Left lung (tissue), 14 donors: ENCODE data around the gene IFRD2. TPM values are rescaled to one million over a fixed set of nuclear protein-coding genes. Genes with fewer than 3 reads are reported as not detected.

Experiments used
- ATAC-seq: fragments of 200-7000 bp; cut with Tn5 transposase; one replicate; pipeline ENCODE4 v1.9.1; 2020; ENCODE audit warnings: moderate library complexity
- DNase-seq, 4 donors: peaks; one replicate each; pipeline ENCODE4 v3.0.0-alpha.2; 2013 to 2020
- H3K27ac ChIP-seq, 2 donors: fragments of 200-600 bp; sonication (generic) in 1 of 2; one replicate each; pipeline versions ENCODE4 v1.5.0 to v1.8.0; 2020 to 2021
- H3K27me3 ChIP-seq, 2 donors: fragments of 200-600 bp; sonication (generic) in 1 of 2; one replicate each; pipeline versions ENCODE4 v1.5.0 to v1.8.0; 2020 to 2021
- H3K36me3 ChIP-seq, 2 donors: fragments of 200-600 bp; sonication (generic) in 1 of 2; one replicate each; pipeline versions ENCODE4 v1.5.0 to v1.8.0; 2020 to 2021
- H3K4me1 ChIP-seq, 2 donors: fragments of 200-600 bp; one replicate each; pipeline ENCODE4 v1.8.0; 2021
- H3K4me3 ChIP-seq, 2 donors: fragments of 200-600 bp; sonication (generic) in 1 of 2; one replicate each; pipeline versions ENCODE4 v1.5.0 to v1.8.0; 2020 to 2021; ENCODE audit warnings: mild to moderate bottlenecking in 1 of 2
- H3K9me3 ChIP-seq, 2 donors: fragments of 200-600 bp; sonication (generic) in 1 of 2; one replicate each; pipeline versions ENCODE4 v1.5.0 to v1.8.0; 2020 to 2021
- CTCF ChIP-seq, 2 donors: fragments of 200-600 bp; sonication (generic) in 1 of 2; IDR thresholded peaks; one replicate each; pipeline versions ENCODE4 v1.5.0 to v1.8.0; 2021; ENCODE audit warnings: antibody characterized with exemption in 2 of 2
- intact Hi-C, 2 donors: fragments of 100-400 bp; cut with DNase I; formaldehyde crosslinking; loops; one replicate each; pipeline versions ENCODE4 v1.11.2 to v1.14.2; 2022
- long read RNA-seq, 12 donors: library from polyadenylated mRNA in 2 of 12; unstranded in 2 of 12; transcript quantifications; one replicate each; pipeline ENCODE4 v2.0.0 and lab custom pipeline, GENCODE V29; 2019 to 2026
- polyA plus RNA-seq, 6 donors: library from polyadenylated mRNA; unstranded; fragments of 120-200 nt; gene quantifications; one replicate each; pipeline ENCODE4 v1.2.1, GENCODE V29; 2013; ENCODE audit not compliant: insufficient read length in 6 of 6
- total RNA-seq, 2 donors: library from RNA; stranded (reverse); fragmentation: NEBNext Ultra II Directional; extraction: Animal tissue kit (Norgen Biotek cat#: 25700); gene quantifications; one replicate each; pipeline ENCODE4 v1.2.1, GENCODE V29; 2021
- donor health status: DM: no; HTN: yes; CAD: no.
- donor health status: DM: no; HTN: no; CAD: no.

IFRD2 gene
- 100 to 1,000 TPM in 1 of 2 donors, 10 to 100 TPM in 1; 55.0 to 104 TPM for total RNA-seq
- 10 to 100 TPM; 29.6 to 48.5 (median 37.5) TPM for polyA plus RNA-seq
- long read RNA-seq, donor 1, transcript IFRD2-202 (12 exons, 2,109 nt) = major isoform, 5 of 20 reads
- long read RNA-seq, donor 1, partial matches to known transcripts = 11 of 20 reads
- long read RNA-seq, donor 1, other reads (novel, unspliced or antisense) = 0 of 20 reads
- long read RNA-seq, donor 2, transcript IFRD2-202 (12 exons, 2,109 nt) = major isoform, 10 of 27 reads
- long read RNA-seq, donor 2, partial matches to known transcripts = 15 of 27 reads
- long read RNA-seq, donor 2, other reads (novel, unspliced or antisense) = 0 of 27 reads
- long read RNA-seq, donor 3, transcript IFRD2-202 (12 exons, 2,109 nt) = major isoform, 10 of 11 reads
- long read RNA-seq, donor 3, partial matches to known transcripts = 0 of 11 reads
- long read RNA-seq, donor 3, other reads (novel, unspliced or antisense) = 0 of 11 reads
- long read RNA-seq, donor 4, transcript IFRD2-202 (12 exons, 2,109 nt) = major isoform, 62 of 79 reads
- long read RNA-seq, donor 4, partial matches to known transcripts = 5 of 79 reads
- long read RNA-seq, donor 4, other reads (novel, unspliced or antisense) = 12 of 79 reads
- long read RNA-seq, donor 5, transcript IFRD2-202 (12 exons, 2,109 nt) = major isoform, 9 of 10 reads
- long read RNA-seq, donor 5, partial matches to known transcripts = 0 of 10 reads
- long read RNA-seq, donor 5, other reads (novel, unspliced or antisense) = 0 of 10 reads
- long read RNA-seq, donor 6, transcript IFRD2-202 (12 exons, 2,109 nt) = major isoform, 8 of 9 reads
- long read RNA-seq, donor 6, partial matches to known transcripts = 0 of 9 reads
- long read RNA-seq, donor 6, other reads (novel, unspliced or antisense) = 0 of 9 reads
- long read RNA-seq, donor 7, partial matches to known transcripts = 0 of 1 reads
- long read RNA-seq, donor 7, other reads (novel, unspliced or antisense) = 0 of 1 reads
- long read RNA-seq, donor 8, transcript IFRD2-202 (12 exons, 2,109 nt) = major isoform, 14 of 16 reads
- long read RNA-seq, donor 8, partial matches to known transcripts = 0 of 16 reads
- long read RNA-seq, donor 8, other reads (novel, unspliced or antisense) = 0 of 16 reads
- long read RNA-seq, donor 9 = 0 reads
- long read RNA-seq, donor 10, transcript IFRD2-202 (12 exons, 2,109 nt) = major isoform, 165 of 209 reads
- long read RNA-seq, donor 10, partial matches to known transcripts = 13 of 209 reads
- long read RNA-seq, donor 10, other reads (novel, unspliced or antisense) = 31 of 209 reads
- long read RNA-seq, donor 11, transcript IFRD2-202 (12 exons, 2,109 nt) = major isoform, 5 of 7 reads
- long read RNA-seq, donor 11, partial matches to known transcripts = 0 of 7 reads
- long read RNA-seq, donor 11, other reads (novel, unspliced or antisense) = 0 of 7 reads
- long read RNA-seq, donor 12, transcript IFRD2-202 (12 exons, 2,109 nt) = major isoform, 8 of 13 reads
- long read RNA-seq, donor 12, partial matches to known transcripts = 5 of 13 reads
- long read RNA-seq, donor 12, other reads (novel, unspliced or antisense) = 0 of 13 reads

GRCh38 chr3:50292159-50293078 is at the start of gene IFRD2:
Gene IFRD2 (minus strand): TSS chr3:50292429. CDS start chr3:50292274, 155 bp downstream.
- peaks cover 11 to 20% of the 10 kb centered on the region in 2 donors for H3K4me1 ChIP-seq
- peak; percentile 97 for ATAC-seq
- intact Hi-C loops = no loop called here
- peak within 1 kb of the TSS; percentile 94 to 97 for H3K4me3 ChIP-seq
- no peaks in the 10 kb centered on the region for H3K27me3 ChIP-seq
- peak within 1 kb of the TSS; percentile 69 to 84 for H3K27ac ChIP-seq
- H3K9me3 ChIP-seq = no peaks in the 10 kb centered on the region
- peaks cover 0 to 36% of the 10 kb centered on the region in 2 donors for H3K36me3 ChIP-seq
- no peak for TF ChIP-seq CTCF (IDR thresholded peaks at IDR 0.05)
- peak; percentile 94 to 99 (median 98) for DNase-seq

GRCh38 chr3:50341537-50341936 is 49.3 kb upstream of the IFRD2 start:
- peaks cover 22 to 65% of the 10 kb centered on the region in 2 donors for H3K4me1 ChIP-seq
- DNase-seq (peak in 1 of 4 donors; percentile 75), ATAC-seq (no peak)
- H3K9me3 ChIP-seq = no peaks in the 10 kb centered on the region
- no peak for TF ChIP-seq CTCF (IDR thresholded peaks at IDR 0.05)
- H3K36me3 ChIP-seq = no peaks in the 10 kb centered on the region
- peak overlapping the region; percentile 94 to 98 for H3K27ac ChIP-seq
- no peaks in the 10 kb centered on the region for H3K27me3 ChIP-seq
- peak overlapping the region; percentile 59 to 81 for H3K4me3 ChIP-seq
- intact Hi-C loops = no loop called here

GRCh38 chr3:50340448-50341329 is 48.5 kb upstream of the IFRD2 start, which contains the start of gene RASSF1:
Gene RASSF1 (minus strand): TSS chr3:50340836. CDS start chr3:50340805, 31 bp downstream.
- no peak for TF ChIP-seq CTCF (IDR thresholded peaks at IDR 0.05)
- Histone ChIP-seq H3K36me3 (no peaks in the 10 kb centered on the region), H3K27ac (peak within 1 kb of the TSS; percentile 94 to 98), H3K27me3 (no peaks in the 10 kb centered on the region), H3K4me1 (peaks cover 29 to 65% of the 10 kb centered on the region in 2 donors), H3K9me3 (no peaks in the 10 kb centered on the region), H3K4me3 (peak within 1 kb of the TSS; percentile 59 to 81)
- ATAC-seq (peak; percentile 58), DNase-seq (peak; percentile 47 to 95 (median 80))
- intact Hi-C loops = no loop called here
